GM12892 (cell line): ENCODE data around the gene SH3RF3.

Source experiments
- POLR2A ChIP-seq: IDR thresholded peaks from 2 replicates; pipeline ENCODE4 v1.6.1; 2011; ENCODE audit warnings: low read depth, low read length, control low read depth
- TAF1 ChIP-seq: IDR thresholded peaks from 2 replicates; pipeline ENCODE4 v1.6.1; 2011; ENCODE audit warnings: low read depth, mild to moderate bottlenecking, control low read depth, low read length, borderline replicate concordance

DNA sequence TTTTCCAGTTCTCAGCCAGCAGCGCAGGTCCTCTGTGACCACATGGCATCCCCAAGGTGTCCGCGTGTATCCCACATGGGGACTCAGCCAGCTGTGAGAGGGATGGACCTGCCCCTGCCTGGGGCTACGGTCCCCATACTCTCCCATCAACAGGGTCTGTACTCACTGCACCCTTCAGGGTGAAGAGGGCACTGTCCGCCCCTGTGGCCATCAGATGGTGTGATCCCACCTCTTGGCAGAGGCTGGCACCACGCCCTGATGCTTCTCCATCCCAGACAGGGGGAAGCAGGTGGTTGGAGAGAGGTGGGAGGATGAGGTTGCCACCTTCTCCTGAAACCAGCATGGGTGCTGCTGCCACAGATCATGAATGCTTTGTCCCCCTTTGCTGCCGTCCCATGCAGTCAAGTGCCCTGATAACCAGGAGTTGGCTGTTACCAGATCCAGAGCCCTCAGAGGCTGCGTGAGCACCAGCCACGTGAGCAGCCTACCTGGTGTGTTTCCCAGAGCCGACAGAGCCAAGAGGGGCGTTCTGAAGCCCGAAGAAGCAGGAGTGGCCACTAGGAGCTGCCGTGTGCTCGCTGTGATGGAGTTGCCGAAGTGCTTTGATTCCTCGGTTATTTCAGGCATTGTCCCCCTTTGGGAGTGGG, 93.9 kb downstream of the SH3RF3 start:
- TF ChIP-seq TAF1 = no peak
- TF ChIP-seq POLR2A = no peak
